SK-N-SH treated with all-trans-retinoic acid at 6 μM for 48 hours (cell line): Measurements from ENCODE around the gene FUT1.

Source experiments
- ATAC-seq: fragments of 200-7000 bp; cut with Tn5 transposase; 3 replicates; pipeline ENCODE4 v1.9.1; 2020; ENCODE audit warnings: mild to moderate bottlenecking, moderate library complexity
- ARNTL ChIP-seq: fragments of 450-650 bp; formaldehyde crosslinking; IDR thresholded peaks from 2 replicates; pipeline ENCODE4 v1.5.0; 2020; ENCODE audit warnings: low read depth, mild to moderate bottlenecking, moderate library complexity, borderline replicate concordance
- BACH2 ChIP-seq: fragments of 250-450 bp; sonication (Bioruptor Pico); IDR thresholded peaks from 2 replicates; pipeline ENCODE4 v1.9.0; 2021; ENCODE audit warnings: mild to moderate bottlenecking, borderline replicate concordance
- CSDC2 ChIP-seq: fragments of 250-450 bp; sonication (Bioruptor Pico); IDR thresholded peaks from 2 replicates; pipeline ENCODE4 v1.5.0; 2020; ENCODE audit warnings: mild to moderate bottlenecking, moderate library complexity
- CSRNP3 ChIP-seq: fragments of 250-450 bp; sonication (Bioruptor Pico); IDR thresholded peaks from 2 replicates; pipeline ENCODE4 v1.5.1; 2021; ENCODE audit warnings: mild to moderate bottlenecking, moderate library complexity
- ESRRG ChIP-seq: fragments of 250-450 bp; sonication (Bioruptor Pico); IDR thresholded peaks from 2 replicates; pipeline ENCODE4 v1.6.1; 2021; ENCODE audit warnings: mild to moderate bottlenecking
- GLIS3 ChIP-seq: fragments of 250-450 bp; sonication (Bioruptor Pico); IDR thresholded peaks from 2 replicates; pipeline ENCODE4 v1.5.0; 2020; ENCODE audit warnings: mild to moderate bottlenecking, moderate library complexity
- ISL1 ChIP-seq: fragments of 250-450 bp; sonication (Bioruptor Pico); IDR thresholded peaks from 2 replicates; pipeline ENCODE4 v2.1.2; 2022; ENCODE audit warnings: mild to moderate bottlenecking, moderate library complexity
- OSR1 ChIP-seq: fragments of 250-450 bp; sonication (Bioruptor Pico); IDR thresholded peaks from 2 replicates; pipeline ENCODE4 v1.8.0; 2022; ENCODE audit warnings: moderate library complexity, mild to moderate bottlenecking, inconsistent platforms
- PATZ1 ChIP-seq: fragments of 250-450 bp; sonication (Bioruptor Pico); IDR thresholded peaks from 2 replicates; pipeline ENCODE4 v1.8.0; 2020; ENCODE audit warnings: mild to moderate bottlenecking, moderate library complexity, borderline replicate concordance
- PPARA ChIP-seq: fragments of 250-450 bp; sonication (Bioruptor Pico); IDR thresholded peaks from 2 replicates; pipeline ENCODE4 v1.5.0; 2020; ENCODE audit warnings: mild to moderate bottlenecking, borderline replicate concordance
- RARB ChIP-seq: fragments of 250-450 bp; sonication (Bioruptor Pico); IDR thresholded peaks from 2 replicates; pipeline ENCODE4 v1.8.0; 2021; ENCODE audit warnings: mild to moderate bottlenecking, moderate library complexity
- TCF4 ChIP-seq: fragments of 250-450 bp; sonication (Bioruptor Pico); IDR thresholded peaks from 2 replicates; pipeline ENCODE4 v1.8.0; 2021; ENCODE audit warnings: mild to moderate bottlenecking, moderate library complexity, borderline replicate concordance
- TOX ChIP-seq: fragments of 250-450 bp; sonication (Bioruptor Pico); IDR thresholded peaks from 2 replicates; pipeline ENCODE4 v1.8.0; 2021; ENCODE audit warnings: mild to moderate bottlenecking, moderate library complexity, borderline replicate concordance
- TSHZ2 ChIP-seq: fragments of 250-450 bp; sonication (Bioruptor Pico); IDR thresholded peaks from 2 replicates; pipeline ENCODE4 v1.5.0; 2020; ENCODE audit warnings: mild to moderate bottlenecking, moderate library complexity
- ZC3H10 ChIP-seq: fragments of 250-450 bp; sonication (Bioruptor Pico); IDR thresholded peaks from 2 replicates; pipeline ENCODE4 v1.5.1; 2021; ENCODE audit warnings: mild to moderate bottlenecking, moderate library complexity
- ZFP3 ChIP-seq: fragments of 250-450 bp; sonication (Bioruptor Pico); IDR thresholded peaks from 2 replicates; pipeline ENCODE4 v1.5.0; 2020; ENCODE audit warnings: mild to moderate bottlenecking, moderate library complexity
- ZFP30 ChIP-seq: fragments of 450-650 bp; formaldehyde crosslinking; IDR thresholded peaks from 2 replicates; pipeline ENCODE4 v1.5.0; 2022; ENCODE audit warnings: mild to moderate bottlenecking, moderate library complexity
- ZNF565 ChIP-seq: fragments of 450-650 bp; formaldehyde crosslinking; conservative IDR thresholded peaks from 2 replicates; pipeline ENCODE4 v1.5.0; 2020; ENCODE audit warnings: low read depth, mild to moderate bottlenecking, moderate library complexity
- ZNF70 ChIP-seq: fragments of 450-650 bp; formaldehyde crosslinking; IDR thresholded peaks from 2 replicates; pipeline ENCODE4 v1.5.0; 2020; ENCODE audit warnings: mild to moderate bottlenecking, moderate library complexity
- ZNF8 ChIP-seq: fragments of 450-650 bp; formaldehyde crosslinking; IDR thresholded peaks from 2 replicates; pipeline ENCODE4 v1.5.0; 2020; ENCODE audit warnings: mild to moderate bottlenecking, moderate library complexity
- TF ChIP-seq, protein P1 (sequence below): fragments of 250-450 bp; sonication (Bioruptor Pico); IDR thresholded peaks from 2 replicates; pipeline ENCODE4 v1.5.1; 2020; ENCODE audit warnings: low read depth, mild to moderate bottlenecking, moderate library complexity

FUT1 gene

DNA sequence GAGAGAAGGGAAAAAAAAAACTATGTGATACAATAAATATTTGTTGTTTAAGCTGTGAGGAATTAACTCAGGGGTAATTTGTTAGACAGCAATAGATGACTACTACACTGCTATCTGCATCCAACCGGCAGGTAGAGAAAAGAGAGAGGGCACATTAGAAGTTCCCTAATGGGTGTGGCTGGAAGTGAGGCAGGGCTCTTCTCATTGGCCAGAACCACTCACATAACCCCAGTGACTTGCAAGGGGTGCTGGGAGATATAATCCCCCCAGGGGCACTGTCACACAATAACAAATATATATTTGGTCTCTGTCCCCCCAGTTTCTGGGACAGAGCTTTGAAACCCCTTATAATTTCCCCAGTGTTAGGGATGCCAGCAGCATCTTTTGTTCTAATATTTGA, 27.2 kb upstream of the FUT1 start:
- TF ChIP-seq OSR1 (CRISPR knock-in tag) = no peak
- no peak for TF ChIP-seq CSDC2 (CRISPR knock-in tag)
- TF ChIP-seq ZNF70 = no peak
- no peak for TF ChIP-seq ESRRG (CRISPR knock-in tag)
- TF ChIP-seq ZFP3 (CRISPR knock-in tag) = no peak
- TF ChIP-seq ZNF8 (CRISPR knock-in tag) = no peak
- TF ChIP-seq PPARA (CRISPR knock-in tag) = no peak
- no peak for TF ChIP-seq ZNF565 (CRISPR knock-in tag)
- TF ChIP-seq ARNTL (CRISPR knock-in tag) = no peak
- TF ChIP-seq ZFP30 (CRISPR knock-in tag) = no peak
- no peak for TF ChIP-seq CSRNP3
- no peak for TF ChIP-seq GLIS3 (CRISPR knock-in tag)
- ATAC-seq = no peak

GRCh38 chr19:48777720-48778119, 25.3 kb upstream of the FUT1 start:
- no peak for ATAC-seq
- TF ChIP-seq ZFP30 (CRISPR knock-in tag) = no peak
- no peak for TF ChIP-seq ISL1 (CRISPR knock-in tag)
- TF ChIP-seq, protein P1, sequence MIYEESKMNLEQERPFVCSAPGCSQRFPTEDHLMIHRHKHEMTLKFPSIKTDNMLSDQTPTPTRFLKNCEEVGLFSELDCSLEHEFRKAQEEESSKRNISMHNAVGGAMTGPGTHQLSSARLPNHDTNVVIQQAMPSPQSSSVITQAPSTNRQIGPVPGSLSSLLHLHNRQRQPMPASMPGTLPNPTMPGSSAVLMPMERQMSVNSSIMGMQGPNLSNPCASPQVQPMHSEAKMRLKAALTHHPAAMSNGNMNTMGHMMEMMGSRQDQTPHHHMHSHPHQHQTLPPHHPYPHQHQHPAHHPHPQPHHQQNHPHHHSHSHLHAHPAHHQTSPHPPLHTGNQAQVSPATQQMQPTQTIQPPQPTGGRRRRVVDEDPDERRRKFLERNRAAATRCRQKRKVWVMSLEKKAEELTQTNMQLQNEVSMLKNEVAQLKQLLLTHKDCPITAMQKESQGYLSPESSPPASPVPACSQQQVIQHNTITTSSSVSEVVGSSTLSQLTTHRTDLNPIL (CRISPR knock-in tag) = no peak
- TF ChIP-seq ZC3H10 = no peak
- no peak for TF ChIP-seq GLIS3 (CRISPR knock-in tag)
- TF ChIP-seq RARB (CRISPR knock-in tag) = no peak
- TF ChIP-seq ZNF565 (CRISPR knock-in tag) = no peak
- TF ChIP-seq TOX (CRISPR knock-in tag) = no peak
- TF ChIP-seq PATZ1 (CRISPR knock-in tag) = no peak
- no peak for TF ChIP-seq OSR1 (CRISPR knock-in tag)
- TF ChIP-seq PPARA (CRISPR knock-in tag) = no peak
- TF ChIP-seq, all 23 proteins: peak for 0

DNA sequence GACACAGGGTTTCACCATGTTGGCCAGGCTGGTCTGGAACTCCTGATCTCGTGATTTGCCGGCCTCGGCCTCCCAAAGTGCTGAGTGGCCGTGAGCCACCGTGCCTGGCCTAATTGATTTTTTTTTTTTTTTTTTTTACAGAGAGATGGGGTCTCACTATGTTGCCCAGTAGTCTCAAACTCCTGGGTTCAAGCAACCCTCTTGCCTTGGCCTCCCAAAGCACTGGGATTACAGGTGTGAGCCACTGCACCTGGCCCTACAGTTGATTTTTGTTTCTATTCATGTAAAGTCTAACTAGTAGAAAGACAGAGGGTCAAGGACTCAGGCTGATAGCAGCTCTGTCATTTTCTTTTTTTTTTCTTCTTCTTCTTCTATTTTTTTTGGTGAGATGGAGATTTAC, 24.7 kb upstream of the FUT1 start:
- no peak for TF ChIP-seq TCF4 (CRISPR knock-in tag)
- TF ChIP-seq ZC3H10 = no peak
- TF ChIP-seq GLIS3 (CRISPR knock-in tag) = no peak
- no peak for TF ChIP-seq ZNF565 (CRISPR knock-in tag)
- no peak for TF ChIP-seq ZNF70
- TF ChIP-seq RARB (CRISPR knock-in tag) = no peak
- no peak for TF ChIP-seq ARNTL (CRISPR knock-in tag)
- no peak for TF ChIP-seq PATZ1 (CRISPR knock-in tag)
- no peak for ATAC-seq

GRCh38 chr19:48772503-48772953, 20.1 kb upstream of the FUT1 start:
- no peak for ATAC-seq
- no peak for TF ChIP-seq PATZ1 (CRISPR knock-in tag)
- no peak for TF ChIP-seq BACH2 (CRISPR knock-in tag)
- TF ChIP-seq ESRRG (CRISPR knock-in tag) = no peak
- TF ChIP-seq CSRNP3 = no peak
- TF ChIP-seq OSR1 (CRISPR knock-in tag) = no peak
- no peak for TF ChIP-seq ISL1 (CRISPR knock-in tag)
- no peak for TF ChIP-seq ZFP3 (CRISPR knock-in tag)
- no peak for TF ChIP-seq CSDC2 (CRISPR knock-in tag)
- TF ChIP-seq ZNF565 (CRISPR knock-in tag) = no peak
- TF ChIP-seq TSHZ2 (CRISPR knock-in tag) = no peak
- no peak for TF ChIP-seq ARNTL (CRISPR knock-in tag)
- TF ChIP-seq PPARA (CRISPR knock-in tag) = no peak
- no peak for TF ChIP-seq RARB (CRISPR knock-in tag)
- TF ChIP-seq TOX (CRISPR knock-in tag) = no peak
- TF ChIP-seq ZNF8 (CRISPR knock-in tag) = no peak
- no peak for TF ChIP-seq ZC3H10
